Measurements from ENCODE around the gene CAMK2G.
A peak's percentile ranks its signal among the peaks of the same experiment; 100 is the strongest.
"Not testable (repeated sequence)": the region's sequence is repeated elsewhere in the genome, so short reads cannot be mapped to it uniquely, and the experiment has no call there.

Gene CAMK2G

DNA sequence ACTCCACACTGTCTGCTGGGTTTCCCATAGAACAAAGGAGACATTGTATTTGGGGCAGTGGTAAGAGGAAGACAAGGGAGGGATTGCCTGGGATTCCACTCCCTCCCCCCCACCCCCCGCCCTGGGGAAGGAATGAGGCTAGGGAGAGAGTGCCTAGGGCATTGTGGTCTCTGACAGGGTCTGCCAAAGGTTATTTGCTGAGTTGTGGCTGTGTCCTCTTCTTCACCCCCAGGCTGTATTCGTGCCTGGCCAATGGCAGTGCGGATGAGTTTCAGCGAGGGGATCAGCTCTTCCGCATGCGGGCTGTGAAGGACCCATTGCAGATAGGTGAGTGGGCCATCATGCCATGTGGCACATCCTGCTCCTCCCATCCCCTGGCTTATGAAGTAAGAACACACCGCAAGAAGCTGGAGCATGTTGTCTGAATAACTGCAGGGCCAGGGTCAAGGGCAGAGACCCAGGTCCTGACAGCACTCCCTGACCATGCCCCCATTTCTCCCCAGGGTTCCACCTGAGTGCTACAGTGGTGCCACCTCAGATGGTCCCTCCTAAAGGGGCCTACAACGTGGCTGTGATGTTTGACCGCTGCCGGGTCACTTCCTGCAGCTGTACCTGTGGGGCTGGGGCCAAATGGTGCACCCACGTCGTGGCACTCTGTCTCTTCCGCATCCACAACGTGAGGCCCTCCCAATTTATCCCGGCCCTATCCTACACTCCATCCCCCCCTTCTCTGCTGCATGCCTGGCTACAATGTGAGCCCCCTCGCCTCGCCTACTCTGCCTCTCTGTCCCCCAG, 85.3 kb downstream of the CAMK2G start:
- DNase-seq, result no peak

DNA sequence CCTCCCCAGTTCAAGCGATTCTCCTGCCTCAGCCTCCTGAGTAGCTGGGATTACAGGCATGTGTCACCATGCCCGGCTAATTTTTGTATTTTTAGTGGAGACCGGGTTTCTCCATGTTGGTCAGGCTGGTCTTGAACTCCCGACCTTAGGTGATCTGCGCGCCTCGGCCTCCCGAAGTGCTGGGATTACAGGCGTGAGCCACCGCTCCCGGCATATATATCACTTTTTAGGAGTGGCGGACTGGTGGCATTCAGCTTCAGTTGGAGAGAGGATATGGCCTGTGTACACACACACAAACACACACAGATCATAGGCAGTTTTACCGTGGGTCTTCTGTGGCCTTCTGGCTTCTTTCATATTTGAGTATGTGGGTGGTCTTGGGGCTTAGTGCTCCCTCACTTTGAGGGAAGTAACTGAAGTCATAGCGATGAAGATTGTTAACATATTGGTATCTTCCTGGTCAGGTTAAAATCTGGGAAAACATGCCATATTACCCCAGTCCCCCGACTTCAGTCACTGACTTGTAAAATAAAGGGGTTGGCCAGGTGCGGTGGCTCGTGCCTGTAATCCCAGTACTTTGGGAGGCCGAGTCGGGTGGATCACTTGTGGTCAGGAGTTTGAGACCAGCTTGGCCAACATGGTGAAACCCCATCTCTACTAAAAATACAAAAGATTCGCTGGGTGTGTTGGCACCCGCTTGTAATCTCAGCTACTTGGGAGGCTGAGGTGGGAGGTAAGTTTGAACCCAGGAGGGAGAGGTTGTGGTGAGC, 87.1 kb downstream of the CAMK2G start:
- DNase-seq, result not testable (repeated sequence)

DNA sequence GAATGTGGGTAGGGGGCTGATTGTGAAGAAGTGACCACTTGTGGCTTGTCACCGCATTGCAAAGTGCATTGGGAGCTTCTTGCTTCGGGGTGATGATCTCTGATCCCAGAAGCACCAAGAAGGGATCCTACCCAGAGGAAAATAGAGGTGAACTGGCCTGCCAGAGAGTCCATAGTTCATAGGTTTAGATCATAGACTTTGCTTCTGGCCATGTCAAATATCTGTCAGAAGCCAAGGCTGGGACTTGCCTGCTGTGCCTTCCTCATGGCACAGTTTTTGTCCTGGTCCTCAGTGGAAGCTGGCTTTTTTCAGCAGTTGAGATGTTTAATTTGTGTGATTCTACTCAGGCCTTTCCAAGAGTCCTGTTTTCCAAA, 87.9 kb downstream of the CAMK2G start:
- peak; percentile 41 for DNase-seq

DNA sequence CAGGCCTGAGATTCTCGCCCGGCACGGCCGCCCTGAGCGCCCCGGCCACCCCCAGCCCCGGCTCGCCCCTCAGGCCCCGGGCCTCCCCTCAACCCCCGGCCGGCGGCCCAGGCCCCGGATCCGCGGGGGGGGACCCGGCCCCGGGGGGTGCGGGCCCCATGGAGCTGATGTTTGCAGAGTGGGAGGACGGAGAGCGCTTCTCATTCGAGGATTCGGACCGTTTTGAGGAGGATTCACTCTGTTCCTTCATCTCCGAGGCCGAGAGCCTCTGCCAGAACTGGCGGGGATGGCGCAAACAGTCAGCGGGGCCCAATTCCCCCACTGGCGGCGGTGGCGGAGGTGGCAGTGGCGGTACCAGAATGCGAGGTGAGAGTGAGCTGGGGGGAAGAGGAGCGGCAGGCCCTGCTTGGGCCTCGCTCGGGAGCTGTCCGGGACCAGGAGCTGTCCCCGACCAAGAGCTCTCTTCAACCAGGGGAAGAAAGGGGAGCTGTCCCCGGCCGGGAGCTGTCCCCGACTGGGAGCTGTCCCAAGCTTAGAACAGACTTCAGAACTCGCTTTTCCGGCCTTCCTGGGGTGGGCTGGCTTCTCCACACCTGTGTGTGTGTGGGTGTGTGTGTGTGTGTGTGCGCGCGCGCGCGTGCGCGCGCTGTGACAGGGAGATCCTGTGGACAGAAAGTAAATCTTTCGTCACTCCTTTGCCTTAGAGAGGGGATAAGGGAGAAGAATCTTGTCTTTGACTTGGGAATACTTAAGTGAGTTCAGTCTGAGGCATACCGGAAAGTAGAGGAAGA, 88.4 kb downstream of the CAMK2G start:
- peak; percentile 41 for DNase-seq

DNA sequence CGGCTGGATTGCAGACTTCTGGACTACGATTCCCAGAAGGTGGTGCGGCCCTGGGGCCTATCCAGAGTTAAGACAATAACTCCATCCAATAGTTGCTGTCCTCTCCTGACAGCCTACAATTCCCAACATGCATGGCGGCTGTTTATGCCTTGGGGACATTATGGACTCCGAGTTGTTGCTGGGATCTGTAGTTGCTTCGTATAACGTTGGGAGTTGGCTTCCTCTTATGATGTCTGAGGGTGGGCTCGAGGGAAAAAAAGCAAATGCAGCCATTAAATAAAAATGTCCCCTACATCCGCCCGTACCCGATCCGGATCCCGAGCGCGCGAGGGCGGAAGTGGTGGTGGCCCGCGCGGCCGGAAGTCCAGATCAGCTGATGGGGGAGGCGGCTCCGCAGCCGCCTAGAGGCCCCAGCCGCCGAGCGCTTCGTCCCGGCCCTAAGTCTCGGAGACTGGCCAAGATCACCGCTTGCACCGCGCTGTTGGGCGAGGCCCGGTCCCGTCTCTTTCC, 89.1 kb downstream of the CAMK2G start, which contains the start of gene ZSWIM8:
ZSWIM8 (plus strand) TSS at position 396 of the 510 bp plus-strand sequence. CDS start 273 bp downstream, outside the sequence.
- peak; percentile 93 for DNase-seq

DNA sequence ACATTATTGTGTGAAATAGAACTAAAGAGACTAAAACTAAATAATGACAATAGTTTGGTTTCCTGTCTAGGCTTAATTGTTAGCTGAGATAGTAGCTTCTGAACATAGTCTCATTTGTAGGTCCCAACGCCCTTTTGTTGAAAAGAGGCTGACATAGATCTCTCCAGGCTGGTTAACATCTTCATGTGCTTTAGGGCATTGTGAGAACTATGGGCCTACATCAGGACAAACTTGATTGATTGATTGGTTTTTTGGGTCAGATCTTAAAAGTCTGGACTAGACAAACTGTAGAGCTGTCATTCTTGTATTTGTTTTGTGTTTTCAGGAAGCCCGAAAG, 91.6 kb downstream of the CAMK2G start:
- no peak for DNase-seq

DNA sequence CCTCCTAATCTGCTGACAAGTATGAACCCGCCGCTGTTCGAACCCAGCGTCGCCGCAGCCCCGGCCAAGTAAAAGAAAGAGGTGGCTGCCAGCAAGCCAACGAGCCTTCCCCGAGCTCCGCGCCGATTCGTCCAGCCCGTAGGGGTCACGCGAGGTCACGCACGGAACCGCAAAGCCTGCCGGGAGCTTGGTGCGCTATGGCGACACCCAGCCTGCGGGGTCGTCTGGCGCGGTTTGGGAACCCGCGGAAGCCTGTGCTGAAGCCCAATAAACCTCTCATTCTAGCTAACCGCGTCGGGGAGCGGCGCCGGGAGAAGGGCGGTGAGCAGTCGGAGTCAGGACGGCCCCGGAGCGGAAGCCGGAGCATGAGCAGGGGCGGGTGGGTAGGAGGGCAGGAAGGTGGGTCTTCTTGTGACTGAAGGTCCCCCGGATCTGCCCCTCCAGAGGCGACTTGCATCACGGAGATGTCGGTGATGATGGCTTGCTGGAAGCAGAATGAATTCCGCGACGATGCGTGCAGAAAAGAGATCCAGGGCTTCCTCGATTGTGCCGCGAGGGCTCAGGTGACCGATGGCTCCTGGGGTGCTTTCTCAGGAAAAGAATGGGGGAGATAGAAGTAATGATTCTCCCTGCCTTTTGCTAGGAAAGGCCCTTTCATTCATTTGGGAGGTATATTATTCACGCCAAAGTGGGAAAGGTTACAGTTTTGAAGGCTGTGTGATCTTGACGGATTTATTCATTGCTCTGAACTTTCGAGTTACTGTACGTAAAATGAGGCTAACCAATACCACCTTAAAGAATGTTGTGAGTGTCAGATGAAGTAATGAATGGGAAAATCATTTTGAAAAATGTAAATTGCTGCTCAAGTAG, 92.2 kb downstream of the CAMK2G start, which contains the start of gene CHCHD1:
CHCHD1 (plus strand) TSS at position 170 of the 870 bp plus-strand sequence; CDS start at position 198, 28 bp downstream.
- peak; percentile 86 for DNase-seq

DNA sequence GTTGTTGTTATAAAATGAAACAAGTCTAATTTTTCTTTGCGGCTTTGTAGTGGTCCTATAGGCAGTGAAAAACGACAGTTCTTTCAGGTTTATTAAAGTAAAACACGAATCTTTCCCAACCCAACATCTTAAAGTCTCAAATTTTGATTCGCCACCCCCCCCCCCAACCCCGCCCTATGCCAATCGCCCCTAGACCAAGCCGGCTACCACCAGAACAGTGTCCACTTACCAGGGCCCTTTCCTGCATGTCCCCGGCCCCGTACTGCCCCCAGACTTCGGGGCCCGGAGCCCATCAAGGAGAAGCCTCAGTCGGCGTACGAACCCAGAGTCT, 92.8 kb downstream of the CAMK2G start:
- DNase-seq, result no peak

DNA sequence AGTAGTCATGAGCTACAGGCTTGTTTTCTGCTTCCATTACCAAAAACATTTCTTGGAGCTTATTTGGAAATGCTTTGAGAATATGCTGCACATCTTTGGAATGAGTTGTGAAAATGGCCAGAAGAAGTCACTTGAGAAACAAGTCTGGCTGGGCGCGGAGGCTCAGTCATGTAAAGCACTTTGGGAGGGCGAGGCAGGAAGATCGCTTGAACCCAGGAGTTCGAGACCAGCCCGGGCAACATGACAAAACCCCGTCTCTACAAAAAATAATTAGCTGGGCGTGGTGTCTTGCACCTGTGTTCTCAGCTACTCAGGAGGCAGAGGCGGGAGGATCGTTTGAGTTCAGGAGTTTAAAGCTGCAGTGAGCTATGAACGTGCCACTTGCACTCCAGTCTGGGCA, 93.4 kb downstream of the CAMK2G start:
- no peak for DNase-seq

DNA sequence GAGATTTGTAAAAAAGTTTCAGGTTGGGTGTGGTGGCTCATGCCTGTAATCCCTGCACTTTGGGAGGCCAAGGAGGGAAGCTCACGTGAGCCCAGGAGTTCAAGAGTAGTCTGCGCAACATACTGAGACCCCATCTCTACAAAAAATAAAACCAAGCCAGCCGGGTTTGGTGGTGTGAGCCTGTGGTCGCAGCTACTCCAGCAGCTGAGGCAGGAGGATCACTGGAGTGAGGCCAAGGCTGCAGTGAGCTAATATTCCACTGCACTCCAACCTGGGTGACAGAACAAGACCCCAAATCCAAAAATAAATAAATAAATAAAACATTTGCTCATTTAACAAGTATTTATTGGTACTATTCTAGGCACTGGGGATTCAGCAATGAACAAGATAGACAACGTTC, 94.1 kb downstream of the CAMK2G start:
- DNase-seq, result no peak

DNA sequence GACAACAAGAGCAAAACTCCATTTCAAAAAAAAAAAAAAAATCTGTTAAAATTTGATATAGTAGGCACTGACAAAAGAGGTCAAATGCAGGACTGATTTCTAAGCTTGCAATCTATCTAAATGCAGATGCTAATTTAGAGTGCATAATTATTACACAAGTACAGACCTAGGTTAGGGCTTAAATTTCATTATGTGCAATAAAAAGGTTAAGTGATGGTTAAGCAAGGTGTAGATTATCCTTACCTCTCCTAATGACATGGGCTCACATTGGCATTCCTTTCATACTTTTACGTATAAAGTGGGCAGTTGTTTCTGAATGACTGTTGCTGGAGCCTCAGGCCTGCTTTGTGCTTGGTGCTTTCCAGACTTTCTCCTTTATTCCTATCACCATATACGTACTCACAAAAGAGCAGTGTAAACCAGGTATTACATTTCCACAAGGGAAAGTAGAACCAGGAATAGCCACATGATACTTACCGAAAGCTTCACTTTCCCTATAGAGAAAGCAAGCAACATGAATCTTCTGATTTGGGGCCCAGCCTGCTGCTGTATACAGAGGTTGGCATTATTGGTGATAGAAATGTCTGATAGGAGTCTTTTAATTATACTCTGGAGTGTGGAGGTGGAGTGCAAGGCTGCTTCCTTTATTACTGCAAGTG, 94.7 kb downstream of the CAMK2G start:
- DNase-seq, result no peak

DNA sequence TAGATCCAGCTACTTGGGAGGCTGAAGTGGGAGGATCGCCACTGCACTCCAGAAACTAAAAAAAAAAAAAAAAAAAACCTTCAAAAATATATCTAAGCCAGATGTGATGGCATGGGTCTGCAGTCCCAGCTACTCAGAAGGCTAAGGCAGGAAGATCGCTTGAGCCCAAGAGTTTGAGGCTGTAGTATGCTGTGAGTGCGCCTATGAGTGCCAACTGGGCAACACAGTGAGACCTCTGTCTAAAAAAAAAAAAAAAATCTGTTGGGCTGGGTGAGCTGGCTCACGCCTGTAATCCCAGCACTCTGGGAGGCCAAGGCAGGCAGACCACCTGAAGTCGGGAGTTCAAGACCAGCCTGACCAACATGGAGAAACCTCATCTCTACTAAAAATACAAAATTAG, 95.3 kb downstream of the CAMK2G start:
- DNase-seq, result no peak

DNA sequence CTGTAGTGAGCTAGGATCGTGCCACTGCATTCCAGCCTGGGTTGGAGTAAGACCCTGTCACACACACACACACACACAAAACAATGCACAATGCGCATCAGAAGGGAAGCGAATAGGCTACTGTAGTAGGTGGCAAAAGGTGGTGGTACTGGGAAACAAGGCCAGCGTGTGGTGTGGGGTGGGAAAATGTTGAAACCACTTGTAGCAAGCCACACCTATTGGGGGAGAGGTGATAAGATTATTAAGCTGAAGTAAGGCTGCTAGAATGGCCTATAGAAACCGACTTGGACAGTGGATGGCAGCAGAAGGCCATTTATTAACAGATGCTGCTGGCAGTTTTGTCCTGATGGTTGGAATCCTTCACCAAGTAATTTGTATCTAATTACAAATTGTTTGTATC, 99.7 kb downstream of the CAMK2G start:
- peak; percentile 55 for DNase-seq

DNA sequence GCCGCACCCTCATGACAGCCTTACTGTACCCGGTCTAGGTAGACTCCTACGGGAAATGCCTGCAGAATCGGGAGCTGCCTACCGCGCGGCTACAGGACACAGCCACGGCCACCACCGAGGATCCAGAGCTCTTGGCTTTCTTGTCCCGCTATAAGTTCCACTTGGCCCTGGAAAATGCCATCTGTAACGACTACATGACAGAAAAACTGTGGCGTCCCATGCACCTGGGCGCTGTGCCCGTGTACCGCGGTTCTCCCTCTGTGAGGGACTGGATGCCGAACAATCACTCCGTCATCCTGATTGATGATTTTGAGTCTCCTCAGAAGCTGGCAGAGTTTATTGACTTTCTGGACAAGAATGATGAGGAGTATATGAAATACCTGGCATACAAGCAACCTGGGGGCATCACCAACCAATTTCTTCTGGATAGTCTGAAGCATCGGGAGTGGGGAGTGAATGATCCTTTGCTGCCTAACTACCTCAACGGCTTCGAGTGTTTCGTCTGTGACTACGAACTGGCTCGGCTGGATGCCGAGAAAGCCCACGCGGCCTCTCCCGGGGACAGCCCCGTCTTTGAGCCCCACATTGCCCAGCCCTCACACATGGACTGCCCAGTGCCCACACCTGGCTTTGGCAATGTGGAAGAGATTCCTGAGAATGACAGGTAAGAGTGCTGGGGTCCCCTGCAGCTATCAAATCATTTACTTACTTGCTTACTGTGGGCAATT, 101.0 kb downstream of the CAMK2G start:
- DNase-seq, result peak; percentile 30

DNA sequence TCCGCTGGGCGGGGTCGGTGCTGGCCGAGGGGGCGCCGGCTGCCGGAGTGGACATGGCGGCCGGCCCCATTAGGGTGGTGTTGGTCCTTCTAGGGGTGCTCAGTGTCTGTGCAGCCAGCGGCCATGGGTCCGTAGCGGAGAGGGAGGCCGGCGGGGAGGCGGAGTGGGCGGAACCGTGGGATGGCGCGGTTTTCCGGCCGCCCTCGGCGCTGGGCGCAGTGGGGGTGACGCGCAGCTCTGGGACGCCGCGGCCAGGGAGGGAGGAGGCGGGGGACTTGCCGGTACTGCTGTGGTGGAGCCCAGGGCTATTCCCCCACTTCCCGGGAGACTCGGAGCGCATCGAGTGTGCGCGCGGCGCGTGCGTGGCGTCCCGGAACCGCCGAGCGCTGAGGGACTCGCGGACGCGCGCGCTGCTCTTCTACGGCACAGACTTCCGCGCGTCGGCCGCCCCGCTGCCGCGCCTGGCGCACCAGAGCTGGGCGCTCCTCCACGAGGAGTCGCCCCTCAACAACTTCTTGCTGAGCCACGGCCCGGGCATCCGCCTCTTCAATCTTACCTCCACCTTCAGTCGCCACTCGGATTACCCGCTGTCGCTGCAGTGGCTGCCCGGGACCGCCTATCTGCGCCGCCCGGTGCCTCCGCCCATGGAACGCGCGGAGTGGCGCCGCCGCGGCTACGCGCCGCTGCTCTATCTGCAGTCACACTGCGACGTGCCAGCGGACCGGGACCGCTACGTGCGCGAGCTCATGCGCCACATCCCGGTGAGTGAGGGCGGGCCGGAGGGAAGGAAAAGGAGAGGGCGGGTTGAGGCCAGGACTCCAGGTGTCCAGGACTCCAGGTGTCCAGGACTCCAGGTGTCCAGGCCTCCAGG, 101.8 kb downstream of the CAMK2G start:
- DNase-seq, result peak; percentile 73

DNA sequence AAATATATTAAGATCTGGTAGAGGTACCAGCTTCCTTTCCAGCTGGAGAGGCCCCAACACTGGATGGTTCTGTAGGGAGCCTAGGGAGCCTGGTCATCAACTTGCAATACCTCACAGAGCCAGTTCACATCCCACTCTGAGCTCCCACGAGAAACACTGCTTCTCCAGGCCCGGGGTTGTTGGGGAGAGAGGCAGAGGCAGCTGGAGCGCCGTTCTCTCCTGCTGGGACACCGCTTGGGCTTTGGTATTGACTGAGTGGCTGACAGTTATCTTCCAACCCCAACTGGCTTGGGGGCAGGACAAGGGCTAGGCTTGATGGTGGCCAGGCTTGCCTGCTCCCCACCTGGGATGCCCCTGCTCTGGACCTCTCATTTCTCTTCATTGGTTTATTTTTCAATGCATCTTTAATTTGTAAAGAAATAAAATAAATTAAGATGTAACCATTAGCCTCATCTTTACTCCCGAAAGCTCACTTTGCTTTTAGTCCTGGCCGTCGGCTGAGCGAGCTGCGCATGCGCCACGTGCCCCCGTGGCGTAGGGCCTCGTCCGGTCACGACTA, 102.6 kb downstream of the CAMK2G start:
- peak; percentile 38 for DNase-seq

DNA sequence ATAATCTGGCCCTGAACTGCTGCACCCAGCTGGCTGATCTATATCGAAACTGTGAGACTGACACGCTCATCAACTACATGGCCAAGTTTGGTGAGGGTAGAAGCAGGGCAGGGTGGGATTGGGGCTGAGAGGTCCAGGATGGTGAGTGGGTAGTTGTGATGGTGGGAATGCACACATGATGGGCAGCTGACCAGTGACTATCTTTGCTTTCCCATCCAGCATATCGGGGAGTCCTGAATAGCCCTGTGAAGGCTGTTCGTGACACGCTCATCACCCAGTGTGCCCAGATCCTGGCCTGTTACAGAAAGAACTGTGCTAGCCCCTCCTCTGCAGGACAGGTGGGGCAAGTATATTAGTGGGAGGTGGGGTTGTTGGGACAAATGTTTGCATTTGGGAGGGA, 105.0 kb downstream of the CAMK2G start:
- no peak for DNase-seq

DNA sequence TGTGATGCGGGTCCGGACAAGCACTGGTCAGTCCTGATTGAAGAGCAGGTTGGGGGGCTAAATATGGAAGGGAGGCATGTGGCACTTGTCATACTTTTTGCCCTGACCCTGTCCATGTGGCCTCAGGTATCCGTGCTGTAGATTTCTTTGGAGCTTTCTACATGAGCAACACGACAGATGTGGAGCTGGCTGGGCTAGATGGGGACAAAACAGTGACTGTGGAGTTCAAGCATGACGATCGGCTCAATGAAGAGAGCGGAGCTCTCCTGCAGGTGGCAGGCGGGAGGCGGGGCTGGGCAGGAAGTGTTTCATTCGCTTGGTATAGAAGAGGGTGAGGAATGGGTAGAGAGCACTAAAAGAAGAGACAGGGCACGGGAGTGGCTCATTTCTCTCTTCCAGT, 105.5 kb downstream of the CAMK2G start:
- DNase-seq, result no peak

DNA sequence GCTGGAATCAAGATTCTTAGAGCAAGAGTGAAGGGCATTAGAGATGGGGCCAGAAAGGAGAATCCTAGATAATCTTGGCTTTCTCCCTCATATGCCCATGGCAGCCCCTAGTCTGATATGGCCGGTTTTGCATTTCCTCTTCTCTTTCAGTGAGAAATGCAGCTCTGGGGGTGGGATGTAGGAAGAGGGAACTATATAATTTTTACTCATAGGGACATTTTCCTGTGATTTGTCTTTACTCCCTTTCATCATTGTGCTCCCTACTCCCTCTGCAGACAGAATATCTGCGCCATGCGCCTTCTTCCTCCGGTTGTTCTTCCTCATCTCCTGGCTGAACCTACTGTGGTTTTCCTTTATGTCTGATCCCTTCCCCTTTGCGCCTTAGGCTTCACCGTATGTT, 109.3 kb downstream of the CAMK2G start:
- no peak for DNase-seq

DNA sequence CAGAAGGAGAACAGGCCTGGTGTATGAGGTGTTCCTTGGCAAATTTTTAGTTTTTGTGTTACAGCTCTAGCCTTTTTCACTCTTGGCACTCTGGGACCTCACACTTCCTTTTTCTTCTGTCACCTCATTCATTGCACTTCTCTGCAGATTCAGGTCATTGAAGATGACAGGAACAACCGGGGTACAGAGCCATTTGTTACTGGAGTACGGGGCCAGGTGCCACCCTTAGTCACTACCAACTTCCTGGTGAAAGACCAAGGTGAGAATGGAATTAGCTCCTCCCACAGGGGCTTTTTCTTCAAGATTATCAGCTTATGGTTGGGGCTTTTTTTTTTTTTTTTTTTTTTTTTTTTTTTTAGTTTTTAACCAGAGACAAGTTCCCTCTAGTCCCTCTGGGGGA, 111.0 kb downstream of the CAMK2G start:
- no peak for DNase-seq
